Panc1 (cell line): Measurements from ENCODE around the gene IZUMO4. TPM values are rescaled to one million over a fixed set of nuclear protein-coding genes. Genes with fewer than 3 reads are reported as not detected.

Source experiments
- ATAC-seq: fragments of 200-7000 bp; cut with Tn5 transposase; 2 replicates; pipeline ENCODE4 v1.9.1; 2020; ENCODE audit warnings: mild to moderate bottlenecking, moderate library complexity
- BruUV-seq: library from RNA; stranded (reverse); fragments of 400-500 nt; replicated peaks from 2 replicates; lab custom pipeline; 2021; lab: Mats Ljungman, UMichigan
- CTCF ChIA-PET: fragments of 300-600 bp; sonication (Branson Sonifier 250); formaldehyde crosslinking; loops from one replicate; lab custom pipeline; 2022; ENCODE audit warnings: antibody characterized with exemption; lab: Charles Lee
- POLR2A ChIA-PET: fragments of 300-600 bp; sonication (Branson Sonifier 250); formaldehyde crosslinking; loops from one replicate; lab custom pipeline; 2022; ENCODE audit warnings: antibody characterized with exemption; lab: Charles Lee
- DNase-seq: peaks from one replicate; pipeline ENCODE4 v3.0.0-alpha.2; 2010; ENCODE audit warnings: low read depth, low spot score
- H3K27ac ChIP-seq: 2 replicates; pipeline ENCODE4 v1.5.1; 2011; ENCODE audit warnings: mild to moderate bottlenecking, low read length, inconsistent platforms
- H3K27me3 ChIP-seq: fragments of 200-500 bp; sonication (Bioruptor generic); 2 replicates; pipeline ENCODE4 v1.6.0; 2014; ENCODE audit warnings: low read length, inconsistent platforms; ENCODE audit not compliant: control insufficient read depth, insufficient read depth
- H3K36me3 ChIP-seq: fragments of 200-500 bp; sonication (Bioruptor generic); 2 replicates; pipeline ENCODE4 v1.5.1; 2014; ENCODE audit warnings: inconsistent platforms, mild to moderate bottlenecking, low read length, moderate library complexity; ENCODE audit not compliant: control insufficient read depth, insufficient read depth
- H3K4me1 ChIP-seq: 2 replicates; pipeline ENCODE4 v1.5.1; 2011; ENCODE audit warnings: inconsistent platforms, mild to moderate bottlenecking, low read length, moderate library complexity; ENCODE audit not compliant: control insufficient read depth, insufficient read depth
- H3K4me3 ChIP-seq, 2 experiments: 2 replicates each; pipeline ENCODE4 v1.5.1; 2011 to 2012; ENCODE audit warnings: low read depth in 2 of 2, low read length in 2 of 2, mild to moderate bottlenecking in 2 of 2, inconsistent platforms in 1 of 2, moderate library complexity in 1 of 2
- H3K9me3 ChIP-seq: fragments of 200-500 bp; sonication (Bioruptor generic); 2 replicates; pipeline ENCODE4 v1.5.1; 2014; ENCODE audit warnings: low read depth, mild to moderate bottlenecking, inconsistent platforms, low read length, moderate library complexity; ENCODE audit not compliant: control insufficient read depth, insufficient read depth
- POLR2AphosphoS5 ChIP-seq: IDR thresholded peaks from 2 replicates; pipeline ENCODE4 v1.6.1; 2012; ENCODE audit warnings: mild to moderate bottlenecking, low read depth, low read length, moderate library complexity
- SIN3A ChIP-seq: IDR thresholded peaks from 2 replicates; pipeline ENCODE4 v1.6.1; 2012; ENCODE audit warnings: low read depth, mild to moderate bottlenecking, low read length, moderate library complexity, borderline replicate concordance; ENCODE audit not compliant: insufficient read depth
- TCF7L2 ChIP-seq: IDR thresholded peaks from 2 replicates; pipeline ENCODE4 v1.6.1; 2011; ENCODE audit warnings: mild to moderate bottlenecking, low read depth, low read length, inconsistent platforms
- in situ Hi-C: cut with HindIII; loops from 2 replicates; pipeline ENCODE4 v1.10.0; 2016; ENCODE audit warnings: low sequenced_read_pairs, low pct_unique_long_range_greater_than_20kb
- intact Hi-C: fragments of 100-400 bp; cut with micrococcal nuclease; formaldehyde crosslinking; loops from one replicate; pipeline ENCODE4 v1.10.0; 2022; ENCODE audit not compliant: unreplicated experiment
- total RNA-seq: library from RNA; stranded (reverse); gene quantifications from one replicate; pipeline ENCODE4 v1.2.1, GENCODE V29; 2021; ENCODE audit not compliant: unreplicated experiment
- TF ChIP-seq, protein P1 (sequence below), 2 experiments: IDR thresholded peaks; 2 replicates each; pipeline ENCODE4 v1.6.1; 2011 to 2012; ENCODE audit warnings: low read depth in 2 of 2, control low read depth in 1 of 2, low read length in 1 of 2, mild to moderate bottlenecking in 1 of 2, moderate library complexity in 1 of 2; ENCODE audit not compliant: insufficient read depth in 1 of 2
- TF ChIP-seq, protein P2 (sequence below): fragments of 450-650 bp; IDR thresholded peaks from 2 replicates; pipeline ENCODE4 v1.5.1; 2017; ENCODE audit warnings: mild to moderate bottlenecking

Gene IZUMO4
- total RNA-seq, 1 experiment from 2014 or later, result 5.4 TPM

DNA sequence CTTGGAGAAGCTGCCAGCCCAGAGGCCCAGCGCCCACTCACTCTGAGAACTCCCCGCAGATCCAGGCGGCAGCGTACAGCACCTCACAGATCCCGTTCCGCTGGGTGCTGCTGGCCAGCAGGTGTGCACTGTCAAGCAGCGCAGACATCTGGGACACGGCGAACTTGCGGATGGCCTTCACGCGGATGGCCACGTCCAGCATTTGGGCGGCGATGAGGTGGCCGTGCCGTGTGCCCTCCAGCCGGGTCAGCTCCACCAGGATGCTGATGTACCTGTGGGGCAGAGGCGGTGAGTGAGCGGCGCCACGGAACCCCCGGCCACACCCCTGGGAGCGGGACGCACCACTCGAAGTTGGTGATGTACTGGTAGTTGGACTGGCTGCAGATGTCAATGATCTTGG, 24.1 kb downstream of the IZUMO4 start:
- POLR2A ChIA-PET, result no interaction called here
- H3K36me3 ChIP-seq, result peaks cover 2% of the 10 kb centered on the region; the same call in 1 of the 2 replicates

DNA sequence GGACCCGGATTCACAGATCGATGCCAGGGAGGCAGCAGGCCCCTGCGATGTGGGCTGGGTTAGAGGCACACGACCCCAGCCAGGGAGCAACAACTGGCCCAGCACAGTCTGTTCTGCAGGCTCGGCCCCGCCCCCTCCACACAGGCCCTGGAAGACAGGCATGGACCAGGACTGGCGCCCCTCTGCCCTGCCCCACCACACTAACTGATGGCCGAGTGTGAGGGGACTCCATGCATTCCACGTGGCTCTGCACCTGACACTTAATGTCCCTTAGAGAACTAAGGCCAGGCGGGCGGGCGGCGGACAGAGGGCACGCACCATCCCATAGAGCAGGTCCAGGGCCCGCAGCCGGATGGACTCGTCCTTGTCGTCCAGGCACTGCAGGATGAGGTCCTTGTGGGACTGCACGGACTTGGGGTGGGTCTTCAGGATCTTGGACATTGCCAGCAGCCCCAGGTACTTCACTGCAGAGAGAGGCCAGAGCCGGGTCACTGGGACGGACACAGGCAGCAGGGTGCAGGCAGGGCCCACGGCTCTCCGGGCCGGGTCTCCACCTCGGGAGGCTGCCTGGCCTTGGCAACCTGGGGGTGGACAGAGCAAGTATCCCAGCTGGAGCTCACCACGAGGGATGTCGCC, 24.8 kb downstream of the IZUMO4 start:
- Histone ChIP-seq H3K9me3 (no peaks in the 10 kb centered on the region), H3K4me1 (no peaks in the 10 kb centered on the region), H3K36me3 (peaks cover 2% of the 10 kb centered on the region; the same call in 1 of the 2 replicates), H3K4me3 (no peak overlapping the region), H3K27me3 (no peaks in the 10 kb centered on the region), H3K27ac (no peak overlapping the region)
- ATAC-seq (no peak), DNase-seq (no peak)
- in situ Hi-C loops (no loop called here), intact Hi-C loops (no loop called here)
- POLR2A ChIA-PET, result no interaction called here
- no TSS peak for BruUV-seq
- CTCF ChIA-PET, result no interaction called here
- TF ChIP-seq TCF7L2 (no peak), SIN3A (no peak), POLR2AphosphoS5 (no peak)
- TF ChIP-seq, protein P1, sequence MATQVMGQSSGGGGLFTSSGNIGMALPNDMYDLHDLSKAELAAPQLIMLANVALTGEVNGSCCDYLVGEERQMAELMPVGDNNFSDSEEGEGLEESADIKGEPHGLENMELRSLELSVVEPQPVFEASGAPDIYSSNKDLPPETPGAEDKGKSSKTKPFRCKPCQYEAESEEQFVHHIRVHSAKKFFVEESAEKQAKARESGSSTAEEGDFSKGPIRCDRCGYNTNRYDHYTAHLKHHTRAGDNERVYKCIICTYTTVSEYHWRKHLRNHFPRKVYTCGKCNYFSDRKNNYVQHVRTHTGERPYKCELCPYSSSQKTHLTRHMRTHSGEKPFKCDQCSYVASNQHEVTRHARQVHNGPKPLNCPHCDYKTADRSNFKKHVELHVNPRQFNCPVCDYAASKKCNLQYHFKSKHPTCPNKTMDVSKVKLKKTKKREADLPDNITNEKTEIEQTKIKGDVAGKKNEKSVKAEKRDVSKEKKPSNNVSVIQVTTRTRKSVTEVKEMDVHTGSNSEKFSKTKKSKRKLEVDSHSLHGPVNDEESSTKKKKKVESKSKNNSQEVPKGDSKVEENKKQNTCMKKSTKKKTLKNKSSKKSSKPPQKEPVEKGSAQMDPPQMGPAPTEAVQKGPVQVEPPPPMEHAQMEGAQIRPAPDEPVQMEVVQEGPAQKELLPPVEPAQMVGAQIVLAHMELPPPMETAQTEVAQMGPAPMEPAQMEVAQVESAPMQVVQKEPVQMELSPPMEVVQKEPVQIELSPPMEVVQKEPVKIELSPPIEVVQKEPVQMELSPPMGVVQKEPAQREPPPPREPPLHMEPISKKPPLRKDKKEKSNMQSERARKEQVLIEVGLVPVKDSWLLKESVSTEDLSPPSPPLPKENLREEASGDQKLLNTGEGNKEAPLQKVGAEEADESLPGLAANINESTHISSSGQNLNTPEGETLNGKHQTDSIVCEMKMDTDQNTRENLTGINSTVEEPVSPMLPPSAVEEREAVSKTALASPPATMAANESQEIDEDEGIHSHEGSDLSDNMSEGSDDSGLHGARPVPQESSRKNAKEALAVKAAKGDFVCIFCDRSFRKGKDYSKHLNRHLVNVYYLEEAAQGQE (IDR thresholded peaks at IDR 0.05; ENCODE audit: insufficient read depth in 1 of 2, low read depth in 2 of 2, low read length in 1 of 2), result no peak
- TF ChIP-seq, protein P2, sequence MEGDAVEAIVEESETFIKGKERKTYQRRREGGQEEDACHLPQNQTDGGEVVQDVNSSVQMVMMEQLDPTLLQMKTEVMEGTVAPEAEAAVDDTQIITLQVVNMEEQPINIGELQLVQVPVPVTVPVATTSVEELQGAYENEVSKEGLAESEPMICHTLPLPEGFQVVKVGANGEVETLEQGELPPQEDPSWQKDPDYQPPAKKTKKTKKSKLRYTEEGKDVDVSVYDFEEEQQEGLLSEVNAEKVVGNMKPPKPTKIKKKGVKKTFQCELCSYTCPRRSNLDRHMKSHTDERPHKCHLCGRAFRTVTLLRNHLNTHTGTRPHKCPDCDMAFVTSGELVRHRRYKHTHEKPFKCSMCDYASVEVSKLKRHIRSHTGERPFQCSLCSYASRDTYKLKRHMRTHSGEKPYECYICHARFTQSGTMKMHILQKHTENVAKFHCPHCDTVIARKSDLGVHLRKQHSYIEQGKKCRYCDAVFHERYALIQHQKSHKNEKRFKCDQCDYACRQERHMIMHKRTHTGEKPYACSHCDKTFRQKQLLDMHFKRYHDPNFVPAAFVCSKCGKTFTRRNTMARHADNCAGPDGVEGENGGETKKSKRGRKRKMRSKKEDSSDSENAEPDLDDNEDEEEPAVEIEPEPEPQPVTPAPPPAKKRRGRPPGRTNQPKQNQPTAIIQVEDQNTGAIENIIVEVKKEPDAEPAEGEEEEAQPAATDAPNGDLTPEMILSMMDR, result no peak

More for the DNA sequence above, 24.1 kb downstream of the IZUMO4 start:
- ATAC-seq (no peak), DNase-seq (no peak)
- Histone ChIP-seq H3K4me1 (no peaks in the 10 kb centered on the region), H3K4me3 (no peak overlapping the region), H3K9me3 (no peaks in the 10 kb centered on the region), H3K27me3 (no peaks in the 10 kb centered on the region), H3K27ac (no peak overlapping the region)
- BruUV-seq, result no TSS peak
- intact Hi-C loops (no loop called here), in situ Hi-C loops (no loop called here)
- TF ChIP-seq, protein P2, result no peak
- TF ChIP-seq, protein P1 (IDR thresholded peaks at IDR 0.05; ENCODE audit: insufficient read depth in 1 of 2, low read depth in 2 of 2, low read length in 1 of 2), result no peak
- TF ChIP-seq POLR2AphosphoS5, result no peak
- no peak for TF ChIP-seq TCF7L2
- CTCF ChIA-PET, result no interaction called here
